HG02571 (cell line): ENCODE results near the gene CD99L2.
A peak's percentile ranks its signal among the peaks of the same experiment; 100 is the strongest.

Experiments
- ATAC-seq: cut with Tn5 transposase; IDR thresholded peaks from one replicate; pipeline ENCODE4 v1.9.1; 2021; ENCODE audit warnings: mild to moderate bottlenecking, moderate library complexity; ENCODE audit not compliant: unreplicated experiment

The CD99L2 gene

GRCh38 chrX:150898343-150899190, at the start of gene CD99L2:
TSS of gene CD99L2 (minus strand) at chrX:150898668. CDS start at chrX:150898588, 80 bp downstream.
- peak; percentile 76 for ATAC-seq

- ATAC-seq = no peak
Measured at GRCh38 chrX:150944233-150944632, 45.8 kb upstream of the CD99L2 start.

- ATAC-seq = no peak
Measured at GRCh38 chrX:150942942-150943594, 44.6 kb upstream of the CD99L2 start.

- no peak for ATAC-seq
Measured at GRCh38 chrX:150941580-150941979, 43.1 kb upstream of the CD99L2 start.

- ATAC-seq = no peak
Measured at GRCh38 chrX:150940844-150941495, 42.5 kb upstream of the CD99L2 start.

- no peak for ATAC-seq
Measured at GRCh38 chrX:150936556-150936955, 38.1 kb upstream of the CD99L2 start.

GRCh38 chrX:150935467-150935866, 37.0 kb upstream of the CD99L2 start:
- ATAC-seq = no peak

GRCh38 chrX:150934453-150934852, 36.0 kb upstream of the CD99L2 start:
- ATAC-seq = no peak

- ATAC-seq = no peak
Measured at GRCh38 chrX:150933945-150934350, 35.5 kb upstream of the CD99L2 start.

GRCh38 chrX:150929058-150929457, 30.6 kb upstream of the CD99L2 start:
- no peak for ATAC-seq

GRCh38 chrX:150926791-150927190, 28.3 kb upstream of the CD99L2 start:
- no peak for ATAC-seq

GRCh38 chrX:150926304-150926703, 27.8 kb upstream of the CD99L2 start:
- no peak for ATAC-seq

- no peak for ATAC-seq
Measured at GRCh38 chrX:150919401-150919800, 20.9 kb upstream of the CD99L2 start.

GRCh38 chrX:150913511-150913910, 15.0 kb upstream of the CD99L2 start:
- ATAC-seq = no peak

- no peak for ATAC-seq
Measured at GRCh38 chrX:150907474-150907873, 9.0 kb upstream of the CD99L2 start.

GRCh38 chrX:150906694-150907093, 8.2 kb upstream of the CD99L2 start:
- ATAC-seq = no peak

GRCh38 chrX:150905293-150905692, 6.8 kb upstream of the CD99L2 start:
- no peak for ATAC-seq

- ATAC-seq = no peak
Measured at GRCh38 chrX:150903110-150903508, 4.6 kb upstream of the CD99L2 start.

- no peak for ATAC-seq
Measured at GRCh38 chrX:150902434-150903109, 4.1 kb upstream of the CD99L2 start.

GRCh38 chrX:150899191-150899757, 806 bp upstream of the CD99L2 start:
- peak; percentile 43 for ATAC-seq
